GM12892 (cell line): ENCODE data around the gene LMOD3.
A peak's percentile ranks its signal among the peaks of the same experiment; 100 is the strongest.

Experiments used
- DNase-seq: peaks from one replicate; pipeline ENCODE4 v3.0.0; 2011; ENCODE audit not compliant: insufficient read length
- FAIRE-seq: peaks from 2 replicates; lab custom pipeline; 2011; peaks lifted over from hg19 to GRCh38; lab: Jason Lieb, UNC
- POLR2A ChIP-seq: IDR thresholded peaks from 2 replicates; pipeline ENCODE4 v1.6.1; 2011; ENCODE audit warnings: low read depth, low read length, control low read depth
- POLR2AphosphoS5 ChIP-seq: IDR thresholded peaks from 2 replicates; pipeline ENCODE4 v1.6.1; 2011; ENCODE audit warnings: low read depth, low read length, control low read depth
- TAF1 ChIP-seq: IDR thresholded peaks from 2 replicates; pipeline ENCODE4 v1.6.1; 2011; ENCODE audit warnings: low read depth, mild to moderate bottlenecking, control low read depth, low read length, borderline replicate concordance

LMOD3 gene

GRCh38 chr3:69104586-69104985 lies 17.8 kb downstream of the LMOD3 start:
- TF ChIP-seq TAF1 (no peak), POLR2A (no peak), POLR2AphosphoS5 (no peak)
- FAIRE-seq (no peak), DNase-seq (no peak)

- FAIRE-seq (no peak), DNase-seq (no peak)
- TF ChIP-seq TAF1 (no peak), POLR2AphosphoS5 (no peak), POLR2A (no peak)
These were observed 19.3 kb downstream of the LMOD3 start for GRCh38 chr3:69103123-69103522.

GRCh38 chr3:69102384-69102783 lies 20.0 kb downstream of the LMOD3 start:
- TF ChIP-seq POLR2AphosphoS5 = no peak
- TF ChIP-seq TAF1 = no peak
- no peak for TF ChIP-seq POLR2A
- DNase-seq = no peak
- FAIRE-seq = no peak

GRCh38 chr3:69099576-69099975 lies 22.8 kb downstream of the LMOD3 start:
- FAIRE-seq (no peak), DNase-seq (no peak)
- TF ChIP-seq POLR2AphosphoS5 (no peak), POLR2A (no peak), TAF1 (no peak)

GRCh38 chr3:69097407-69098086 lies 24.8 kb downstream of the LMOD3 start:
- DNase-seq = no peak
- no peak for FAIRE-seq
- TF ChIP-seq TAF1 = no peak
- no peak for TF ChIP-seq POLR2A
- no peak for TF ChIP-seq POLR2AphosphoS5

- TF ChIP-seq TAF1 (no peak), POLR2AphosphoS5 (no peak), POLR2A (no peak)
- no peak for FAIRE-seq
- DNase-seq = no peak
These were observed 26.1 kb downstream of the LMOD3 start for GRCh38 chr3:69096299-69096698.

- TF ChIP-seq POLR2A (no peak), TAF1 (no peak), POLR2AphosphoS5 (no peak)
- FAIRE-seq (no peak), DNase-seq (no peak)
These were observed 26.8 kb downstream of the LMOD3 start for GRCh38 chr3:69095636-69096035.

- TF ChIP-seq TAF1 = no peak
- no peak for TF ChIP-seq POLR2A
- no peak for TF ChIP-seq POLR2AphosphoS5
- DNase-seq (no peak), FAIRE-seq (no peak)
These were observed 27.8 kb downstream of the LMOD3 start for GRCh38 chr3:69094467-69095205.

- DNase-seq (no peak), FAIRE-seq (peak; percentile 96)
- TF ChIP-seq POLR2AphosphoS5 (no peak), TAF1 (no peak), POLR2A (no peak)
These were observed 30.3 kb downstream of the LMOD3 start for GRCh38 chr3:69092030-69092516.

- no peak for DNase-seq
- TF ChIP-seq TAF1 (no peak), POLR2AphosphoS5 (no peak), POLR2A (no peak)
- no peak for FAIRE-seq
These were observed 30.9 kb downstream of the LMOD3 start for GRCh38 chr3:69091389-69092029.

- FAIRE-seq = peak; percentile 51
- no peak for TF ChIP-seq POLR2AphosphoS5
- TF ChIP-seq POLR2A = no peak
- TF ChIP-seq TAF1 = no peak
- no peak for DNase-seq
These were observed 32.4 kb downstream of the LMOD3 start for GRCh38 chr3:69090021-69090420.
